Esophagus (tissue), 2 donors: ENCODE measurements around the gene APBA2. TPM values are rescaled to one million over a fixed set of nuclear protein-coding genes. Genes with fewer than 3 reads are reported as not detected.

Experiments used
- H3K27ac ChIP-seq, 2 donors: one replicate each; pipeline ENCODE4 v1.5.1; 2013; ENCODE audit warnings: low read depth in 2 of 2, mild to moderate bottlenecking in 2 of 2, inconsistent platforms in 1 of 2, low read length in 1 of 2, moderate library complexity in 1 of 2
- H3K27me3 ChIP-seq, 2 donors: one replicate each; pipeline ENCODE4 v1.6.1; 2013; ENCODE audit warnings: low read length in 2 of 2, control low read depth in 1 of 2, mild to moderate bottlenecking in 1 of 2; ENCODE audit not compliant: insufficient read depth in 2 of 2, control insufficient read depth in 1 of 2
- H3K36me3 ChIP-seq, 2 donors: one replicate each; pipeline ENCODE4 v1.6.1; 2013; ENCODE audit warnings: low read length in 1 of 2; ENCODE audit not compliant: control insufficient read depth in 2 of 2, insufficient read depth in 2 of 2
- H3K4me1 ChIP-seq, 2 donors: one replicate each; pipeline ENCODE4 v1.6.1; 2013; ENCODE audit warnings: low read length in 1 of 2; ENCODE audit not compliant: control insufficient read depth in 2 of 2, insufficient read depth in 2 of 2
- H3K4me3 ChIP-seq, 2 donors: one replicate each; pipeline ENCODE4 v1.5.1; 2013; ENCODE audit warnings: low read length in 2 of 2, mild to moderate bottlenecking in 2 of 2, low read depth in 1 of 2, moderate library complexity in 1 of 2
- H3K9me3 ChIP-seq, 2 donors: one replicate each; pipeline ENCODE4 v1.6.1; 2013; ENCODE audit warnings: mild to moderate bottlenecking in 2 of 2, low read depth in 1 of 2, low read length in 1 of 2, moderate library complexity in 1 of 2; ENCODE audit not compliant: control insufficient read depth in 2 of 2, insufficient read depth in 1 of 2
- WGBS, 2 donors: extraction: QIAGEN DNeasy Blood & Tissue Kit; methylation state at CpG; one replicate each; pipeline ENCODE4 v1.1.7; 2013; 5-methylcytosine and 5-hydroxymethylcytosine counted together
- polyA plus RNA-seq, 2 donors: library from polyadenylated mRNA; stranded (reverse); fragments of 200-250 nt; gene quantifications; one replicate each; pipeline ENCODE4 v1.2.3, GENCODE V29; 2013
- donor health status: healthy with polysubstance abuse.
- donor health status: Bipolar disorder and iron deficiency.

Gene APBA2
- polyA plus RNA-seq, 2 donors, result 0.77 to 1.7 TPM

- H3K4me3 ChIP-seq, result no peak overlapping the region
- H3K36me3 ChIP-seq, result no peaks in the 10 kb centered on the region
- H3K27ac ChIP-seq, result no peak overlapping the region
- H3K27me3 ChIP-seq, result no peaks in the 10 kb centered on the region
- 78 to 88% methylated on average over 21 to 22 of the region's 22 CpGs for WGBS, 2 donors
- H3K4me1 ChIP-seq, result no peaks in the 10 kb centered on the region
- no peaks in the 10 kb centered on the region for H3K9me3 ChIP-seq
Measured at GRCh38 chr15:29124581-29125381, 239.0 kb downstream of the APBA2 start.

DNA sequence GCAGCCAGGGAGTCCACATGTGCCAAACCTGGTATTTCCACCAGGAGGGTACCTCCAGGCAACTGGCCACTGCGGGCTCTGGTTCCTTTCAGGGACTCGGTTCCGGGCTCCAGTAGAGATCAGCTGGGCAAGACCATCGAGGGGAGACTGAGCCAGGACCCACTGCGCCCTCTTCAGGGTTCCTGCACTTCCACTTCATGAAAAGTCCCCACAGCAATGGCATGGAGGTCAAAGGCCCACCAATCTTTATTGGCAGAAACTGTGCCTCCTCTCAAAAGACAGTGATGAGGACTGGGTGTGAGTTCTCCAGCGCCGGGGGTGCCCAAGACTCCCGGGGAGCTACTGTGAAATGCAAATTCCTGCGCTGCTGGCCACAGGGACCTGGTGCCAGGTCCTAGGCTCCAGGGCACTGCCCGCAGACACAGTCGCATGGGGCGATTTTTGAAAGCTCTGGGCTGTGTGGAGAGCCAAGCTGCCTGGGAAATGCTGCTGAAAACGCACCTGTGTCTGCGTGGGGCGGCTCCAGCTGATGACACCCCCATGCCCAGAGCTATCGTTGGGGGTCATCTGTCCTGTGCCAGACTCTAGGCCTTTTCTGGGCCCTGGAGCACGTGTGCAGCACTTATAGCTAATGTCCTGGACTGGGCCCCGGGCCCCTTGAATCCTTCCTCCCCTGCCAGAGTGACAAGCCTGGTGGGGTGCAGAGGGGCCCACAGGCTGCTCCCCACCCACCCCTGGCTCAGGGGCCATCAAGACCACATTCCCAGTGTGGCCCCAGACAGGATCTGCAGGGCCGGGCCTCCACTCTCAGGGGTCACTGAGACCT lies 239.8 kb downstream of the APBA2 start:
- Histone ChIP-seq H3K27me3 (no peaks in the 10 kb centered on the region), H3K4me3 (no peak overlapping the region), H3K4me1 (no peaks in the 10 kb centered on the region), H3K9me3 (no peaks in the 10 kb centered on the region), H3K27ac (no peak overlapping the region), H3K36me3 (no peaks in the 10 kb centered on the region)
- 85 to 88% methylated on average over 19 of the region's 19 CpGs for WGBS, 2 donors

- no peak overlapping the region for H3K4me3 ChIP-seq
- H3K27ac ChIP-seq, result no peak overlapping the region
- H3K27me3 ChIP-seq, result no peaks in the 10 kb centered on the region
- 79 to 80% methylated on average over 11 of the region's 11 CpGs for WGBS, 2 donors
- H3K9me3 ChIP-seq, result no peaks in the 10 kb centered on the region
- no peaks in the 10 kb centered on the region for H3K4me1 ChIP-seq
- H3K36me3 ChIP-seq, result no peaks in the 10 kb centered on the region
Measured at GRCh38 chr15:29126208-29126536, 240.4 kb downstream of the APBA2 start.

- WGBS, 2 donors, result 61 to 68% methylated on average over 19 of the region's 19 CpGs
- Histone ChIP-seq H3K9me3 (no peaks in the 10 kb centered on the region), H3K27me3 (no peaks in the 10 kb centered on the region), H3K4me1 (no peaks in the 10 kb centered on the region), H3K27ac (no peak overlapping the region), H3K36me3 (no peaks in the 10 kb centered on the region), H3K4me3 (no peak overlapping the region)
Measured at GRCh38 chr15:29126821-29127461, 241.2 kb downstream of the APBA2 start.

GRCh38 chr15:29127506-29128430 lies 242.0 kb downstream of the APBA2 start:
- no peaks in the 10 kb centered on the region for H3K9me3 ChIP-seq
- no peaks in the 10 kb centered on the region for H3K4me1 ChIP-seq
- H3K36me3 ChIP-seq, result no peaks in the 10 kb centered on the region
- no peaks in the 10 kb centered on the region for H3K27me3 ChIP-seq
- H3K4me3 ChIP-seq, result no peak overlapping the region
- 77 to 80% methylated on average over 19 of the region's 19 CpGs for WGBS, 2 donors
- H3K27ac ChIP-seq, result no peak overlapping the region

DNA sequence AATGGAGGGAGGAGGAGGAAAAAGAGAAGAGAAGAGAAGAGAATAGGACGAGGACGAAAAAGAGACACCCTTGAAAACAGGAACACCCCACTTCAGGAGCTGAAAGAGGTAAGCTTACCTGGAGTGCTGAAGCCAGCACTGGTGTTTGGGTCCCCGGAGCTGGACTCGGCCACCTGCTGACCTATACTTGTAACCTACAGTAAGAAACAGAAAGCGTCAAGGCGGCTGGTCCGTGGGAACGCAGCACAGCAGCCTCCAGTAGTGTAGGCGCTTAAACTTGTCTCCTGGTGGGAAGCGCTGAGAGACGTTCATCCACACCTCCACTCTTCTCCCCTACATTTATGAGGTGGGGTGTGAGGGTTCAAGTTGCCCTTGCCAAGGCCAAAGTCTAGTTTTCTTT lies 242.9 kb downstream of the APBA2 start:
- H3K27me3 ChIP-seq, result no peaks in the 10 kb centered on the region
- WGBS, 2 donors, result 89 to 91% methylated on average over 11 of the region's 11 CpGs
- H3K36me3 ChIP-seq, result no peaks in the 10 kb centered on the region
- no peaks in the 10 kb centered on the region for H3K4me1 ChIP-seq
- no peak overlapping the region for H3K27ac ChIP-seq
- no peaks in the 10 kb centered on the region for H3K9me3 ChIP-seq
- H3K4me3 ChIP-seq, result no peak overlapping the region

- Histone ChIP-seq H3K9me3 (no peaks in the 10 kb centered on the region), H3K4me1 (no peaks in the 10 kb centered on the region), H3K27me3 (no peaks in the 10 kb centered on the region), H3K36me3 (no peaks in the 10 kb centered on the region), H3K4me3 (no peak overlapping the region), H3K27ac (no peak overlapping the region)
- WGBS, 2 donors, result 87 to 90% methylated on average over 10 of the region's 10 CpGs
Measured at GRCh38 chr15:29129221-29129620, 243.4 kb downstream of the APBA2 start.

- 48 to 54% methylated on average over 11 of the region's 11 CpGs for WGBS, 2 donors
- Histone ChIP-seq H3K27ac (no peak overlapping the region), H3K36me3 (no peaks in the 10 kb centered on the region), H3K4me3 (no peak overlapping the region), H3K9me3 (no peaks in the 10 kb centered on the region), H3K4me1 (no peaks in the 10 kb centered on the region), H3K27me3 (no peaks in the 10 kb centered on the region)
Measured at GRCh38 chr15:29129926-29130325, 244.2 kb downstream of the APBA2 start.

DNA sequence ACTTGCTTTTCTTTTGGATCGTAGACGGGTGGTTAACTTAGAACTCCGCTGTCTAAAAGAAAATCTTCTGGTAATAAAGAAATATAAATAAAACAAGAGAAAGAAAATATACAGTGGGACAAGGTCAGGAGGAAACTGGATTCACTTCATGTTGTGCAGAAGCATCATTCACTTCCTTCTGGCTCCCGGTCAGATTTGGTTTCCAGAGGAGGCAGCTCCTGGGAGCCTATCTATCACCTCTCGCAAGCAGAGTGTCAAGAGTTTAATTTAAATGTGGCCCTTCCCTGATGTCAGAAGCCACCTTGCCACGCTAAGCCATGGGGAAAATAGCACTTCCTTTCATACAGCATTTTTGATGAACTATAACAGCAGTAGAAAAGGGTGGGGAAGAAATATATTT lies 244.7 kb downstream of the APBA2 start:
- 43 to 59% methylated on average over 6 of the region's 6 CpGs for WGBS, 2 donors
- Histone ChIP-seq H3K4me3 (no peak overlapping the region), H3K36me3 (no peaks in the 10 kb centered on the region), H3K4me1 (no peaks in the 10 kb centered on the region), H3K27ac (no peak overlapping the region), H3K9me3 (no peaks in the 10 kb centered on the region), H3K27me3 (no peaks in the 10 kb centered on the region)
